Tibial nerve (tissue), 4 donors: Measurements from ENCODE around the gene EREG.

Experiments used
- EP300 ChIP-seq, 2 donors: sonication (generic); formaldehyde crosslinking; IDR thresholded peaks; one replicate each; pipeline ENCODE4 v1.6.1; 2017; ENCODE audit warnings: antibody characterized with exemption in 2 of 2, mild to moderate bottlenecking in 1 of 2
- POLR2A ChIP-seq, 2 donors: fragments of 450-650 bp; IDR thresholded peaks; one replicate each; pipeline ENCODE4 v1.6.1; 2017; ENCODE audit warnings: antibody characterized with exemption in 2 of 2, mild to moderate bottlenecking in 2 of 2, moderate library complexity in 2 of 2
- TF ChIP-seq, protein P1 (sequence below), 5 experiments: fragments of 200-600 bp in 3 of 5; fragments of 450-650 bp in 2 of 5; sonication (generic) in 3 of 5; IDR thresholded peaks; one replicate each; pipeline ENCODE4 v1.5.1; 2016 to 2019; ENCODE audit warnings: antibody characterized with exemption in 5 of 5, mild to moderate bottlenecking in 3 of 5, moderate library complexity in 2 of 5

DNA sequence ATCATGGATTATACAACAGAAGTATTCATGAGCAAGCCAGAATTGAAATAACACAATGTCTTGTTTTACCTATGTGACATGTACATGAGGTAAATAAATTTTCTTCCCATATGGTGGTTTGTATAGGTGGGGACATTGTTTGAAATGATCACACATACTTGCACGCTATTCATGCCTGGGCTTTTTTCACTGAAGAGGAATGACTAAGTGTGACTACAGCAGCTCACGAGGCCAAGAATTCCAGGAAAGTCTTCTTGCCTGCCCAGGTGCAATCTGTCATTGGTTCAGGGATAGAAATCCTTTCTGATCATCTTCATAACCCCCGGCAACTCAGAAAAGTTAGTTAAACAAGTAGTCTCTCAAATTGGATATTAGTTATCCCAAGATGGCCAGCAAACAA lies 43.7 kb downstream of the EREG start:
- TF ChIP-seq, protein P1, sequence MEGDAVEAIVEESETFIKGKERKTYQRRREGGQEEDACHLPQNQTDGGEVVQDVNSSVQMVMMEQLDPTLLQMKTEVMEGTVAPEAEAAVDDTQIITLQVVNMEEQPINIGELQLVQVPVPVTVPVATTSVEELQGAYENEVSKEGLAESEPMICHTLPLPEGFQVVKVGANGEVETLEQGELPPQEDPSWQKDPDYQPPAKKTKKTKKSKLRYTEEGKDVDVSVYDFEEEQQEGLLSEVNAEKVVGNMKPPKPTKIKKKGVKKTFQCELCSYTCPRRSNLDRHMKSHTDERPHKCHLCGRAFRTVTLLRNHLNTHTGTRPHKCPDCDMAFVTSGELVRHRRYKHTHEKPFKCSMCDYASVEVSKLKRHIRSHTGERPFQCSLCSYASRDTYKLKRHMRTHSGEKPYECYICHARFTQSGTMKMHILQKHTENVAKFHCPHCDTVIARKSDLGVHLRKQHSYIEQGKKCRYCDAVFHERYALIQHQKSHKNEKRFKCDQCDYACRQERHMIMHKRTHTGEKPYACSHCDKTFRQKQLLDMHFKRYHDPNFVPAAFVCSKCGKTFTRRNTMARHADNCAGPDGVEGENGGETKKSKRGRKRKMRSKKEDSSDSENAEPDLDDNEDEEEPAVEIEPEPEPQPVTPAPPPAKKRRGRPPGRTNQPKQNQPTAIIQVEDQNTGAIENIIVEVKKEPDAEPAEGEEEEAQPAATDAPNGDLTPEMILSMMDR (IDR thresholded peaks at IDR 0.05) = no peak
- TF ChIP-seq POLR2A (IDR thresholded peaks at IDR 0.05) = no peak
- no peak for TF ChIP-seq EP300 (IDR thresholded peaks at IDR 0.05)
